Thyroid gland (tissue), 4 donors: Measurements from ENCODE around the gene SIK3. TPM values are rescaled to one million over a fixed set of nuclear protein-coding genes. Genes with fewer than 3 reads are reported as not detected.
A peak's percentile ranks its signal among the peaks of the same experiment; 100 is the strongest.

Experiments used
- DNase-seq, 2 donors: peaks; one replicate each; pipeline ENCODE4 v3.0.0-alpha.2; 2019
- H3K27ac ChIP-seq, 3 donors: fragments of 200-600 bp; sonication (generic); 1 replicate in 2 of 3; 2 replicates in 1 of 3; pipeline ENCODE4 v1.5.1; 2016 to 2019; ENCODE audit warnings: mild to moderate bottlenecking in 1 of 3, moderate library complexity in 1 of 3
- H3K27me3 ChIP-seq: fragments of 200-600 bp; sonication (generic); one replicate; pipeline ENCODE4 v1.5.1; 2019
- H3K36me3 ChIP-seq, 2 donors: fragments of 200-600 bp; sonication (generic); one replicate each; pipeline ENCODE4 v1.5.1; 2016 to 2019
- H3K4me1 ChIP-seq, 2 donors: fragments of 200-600 bp; sonication (generic); one replicate each; pipeline ENCODE4 v1.5.1; 2017 to 2019
- H3K4me3 ChIP-seq, 3 donors: fragments of 200-600 bp; sonication (generic); replicated peaks in 1 of 3; 1 replicate in 2 of 3; 2 replicates in 1 of 3; pipeline ENCODE4 v1.5.1; 2016; ENCODE audit warnings: mild to moderate bottlenecking in 1 of 3
- H3K9me3 ChIP-seq: fragments of 200-600 bp; sonication (generic); one replicate; pipeline ENCODE4 v1.5.1; 2017
- POLR2A ChIP-seq, 2 donors: fragments of 450-650 bp; IDR thresholded peaks; one replicate each; pipeline ENCODE4 v1.6.1; 2017; ENCODE audit warnings: antibody characterized with exemption in 2 of 2, mild to moderate bottlenecking in 2 of 2, moderate library complexity in 1 of 2
- WGBS, 2 donors: methylation state at CpG; one replicate each; pipeline ENCODE4 v1.1.5; 2017; 5-methylcytosine and 5-hydroxymethylcytosine counted together
- intact Hi-C: fragments of 100-400 bp; cut with DNase I; formaldehyde crosslinking; loops from one replicate; pipeline ENCODE4 v1.15.1; 2023
- total RNA-seq, 4 donors: library from RNA; depleted of rRNA; stranded (reverse); fragments of >200 nt; gene quantifications; one replicate each; pipeline ENCODE4 v1.2.3, GENCODE V29; 2016
- TF ChIP-seq, protein P1 (sequence below), 6 experiments: fragments of 200-600 bp in 3 of 6; fragments of 450-650 bp in 3 of 6; sonication (generic) in 3 of 6; IDR thresholded peaks; one replicate each; pipeline ENCODE4 v1.5.1; 2016 to 2019; ENCODE audit warnings: antibody characterized with exemption in 6 of 6, mild to moderate bottlenecking in 2 of 6, inconsistent platforms in 1 of 6, moderate library complexity in 1 of 6

Gene SIK3
- total RNA-seq, 4 donors from 2014 or later, result 46.0 to 86.3 (median 71.9) TPM

DNA sequence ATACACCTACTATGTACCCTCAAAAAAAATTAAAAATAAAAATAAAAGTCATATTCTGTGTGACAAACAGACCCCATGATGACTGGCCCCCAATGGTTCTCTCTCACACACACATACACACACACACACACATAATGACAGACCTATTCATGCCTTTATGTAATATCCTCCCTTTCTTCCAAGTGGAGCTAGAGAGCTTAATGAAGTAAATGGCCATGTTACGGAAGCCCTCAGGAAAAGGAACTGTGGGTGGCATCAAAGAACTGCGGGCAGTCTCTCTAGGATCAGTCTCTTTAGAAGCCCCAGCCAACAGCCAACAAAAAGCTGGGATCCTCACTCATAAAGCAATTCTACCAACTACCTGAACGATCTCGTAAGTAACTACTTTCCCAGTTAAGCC is 125.5 kb downstream of the SIK3 start:
- H3K36me3 ChIP-seq, result no peaks in the 10 kb centered on the region
- peak overlapping the region; percentile 5 to 84 (median 73) for H3K27ac ChIP-seq
- WGBS, 2 donors, result 63 to 68% methylated on average over 4 of the region's 4 CpGs
- H3K4me1 ChIP-seq, result peaks cover 23 to 25% of the 10 kb centered on the region in 2 donors
- H3K9me3 ChIP-seq, result no peaks in the 10 kb centered on the region
- no peak for TF ChIP-seq POLR2A (IDR thresholded peaks at IDR 0.05)
- TF ChIP-seq, protein P1, sequence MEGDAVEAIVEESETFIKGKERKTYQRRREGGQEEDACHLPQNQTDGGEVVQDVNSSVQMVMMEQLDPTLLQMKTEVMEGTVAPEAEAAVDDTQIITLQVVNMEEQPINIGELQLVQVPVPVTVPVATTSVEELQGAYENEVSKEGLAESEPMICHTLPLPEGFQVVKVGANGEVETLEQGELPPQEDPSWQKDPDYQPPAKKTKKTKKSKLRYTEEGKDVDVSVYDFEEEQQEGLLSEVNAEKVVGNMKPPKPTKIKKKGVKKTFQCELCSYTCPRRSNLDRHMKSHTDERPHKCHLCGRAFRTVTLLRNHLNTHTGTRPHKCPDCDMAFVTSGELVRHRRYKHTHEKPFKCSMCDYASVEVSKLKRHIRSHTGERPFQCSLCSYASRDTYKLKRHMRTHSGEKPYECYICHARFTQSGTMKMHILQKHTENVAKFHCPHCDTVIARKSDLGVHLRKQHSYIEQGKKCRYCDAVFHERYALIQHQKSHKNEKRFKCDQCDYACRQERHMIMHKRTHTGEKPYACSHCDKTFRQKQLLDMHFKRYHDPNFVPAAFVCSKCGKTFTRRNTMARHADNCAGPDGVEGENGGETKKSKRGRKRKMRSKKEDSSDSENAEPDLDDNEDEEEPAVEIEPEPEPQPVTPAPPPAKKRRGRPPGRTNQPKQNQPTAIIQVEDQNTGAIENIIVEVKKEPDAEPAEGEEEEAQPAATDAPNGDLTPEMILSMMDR (IDR thresholded peaks at IDR 0.05), result peak in 1 of 6 experiments; percentile 10
- H3K27me3 ChIP-seq, result no peaks in the 10 kb centered on the region
- H3K4me3 ChIP-seq, result no peak overlapping the region
- intact Hi-C loops, result no loop called here
- DNase-seq, result no peak

DNA sequence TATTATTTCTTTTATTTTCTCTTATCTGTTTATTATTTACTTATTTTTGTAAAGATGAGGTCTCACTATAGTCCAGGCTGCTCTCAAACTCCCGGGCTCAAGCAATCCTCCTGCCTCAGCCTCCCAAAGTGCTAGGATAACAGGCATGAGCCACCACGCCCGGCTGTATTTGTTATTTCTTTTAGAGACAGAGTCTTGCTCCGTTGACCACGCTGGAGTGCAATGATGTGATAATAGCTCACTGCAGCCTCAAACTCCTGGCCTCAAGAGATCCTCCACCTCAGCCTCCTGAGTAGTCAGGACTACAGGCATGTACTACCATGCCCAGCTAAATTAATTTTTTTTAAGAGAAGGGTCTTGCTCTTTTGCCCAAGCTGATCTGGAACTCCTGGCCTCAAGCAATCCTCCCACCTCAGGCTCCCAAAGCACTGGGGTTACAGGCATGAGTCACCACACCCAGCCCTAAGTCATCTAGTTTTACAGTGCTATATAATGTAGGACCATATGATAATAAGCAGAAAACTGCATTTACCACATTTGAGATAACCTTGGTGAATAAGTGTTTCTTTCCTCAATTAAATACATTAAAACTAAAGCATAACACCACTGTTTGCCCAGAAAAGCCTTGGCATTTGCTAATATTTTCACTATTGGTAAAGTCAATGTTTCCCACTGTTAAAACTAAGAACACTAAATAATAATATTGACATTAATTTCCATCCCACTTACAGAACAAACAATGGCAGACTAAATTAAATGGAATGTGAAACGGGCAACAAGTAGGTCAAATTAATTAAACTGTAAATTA is 127.5 kb downstream of the SIK3 start:
- TF ChIP-seq, protein P1 (IDR thresholded peaks at IDR 0.05), result no peak
- no peak for TF ChIP-seq POLR2A (IDR thresholded peaks at IDR 0.05)
- DNase-seq, result no peak
- 81% methylated on average over 6 of the region's 6 CpGs for WGBS, 2 donors
- intact Hi-C loops, result no loop called here
- Histone ChIP-seq H3K4me1 (peaks cover 23 to 29% of the 10 kb centered on the region in 2 donors), H3K4me3 (no peak overlapping the region), H3K27me3 (no peaks in the 10 kb centered on the region), H3K27ac (no peak overlapping the region), H3K9me3 (no peaks in the 10 kb centered on the region), H3K36me3 (no peaks in the 10 kb centered on the region)

GRCh38 chr11:116969694-116970093 is 128.5 kb downstream of the SIK3 start:
- Histone ChIP-seq H3K9me3 (no peaks in the 10 kb centered on the region), H3K4me3 (no peak overlapping the region), H3K27ac (no peak overlapping the region), H3K4me1 (peaks cover 29% of the 10 kb centered on the region in 2 donors), H3K36me3 (no peaks in the 10 kb centered on the region), H3K27me3 (no peaks in the 10 kb centered on the region)
- intact Hi-C loops, result no loop called here
- DNase-seq, result no peak
- TF ChIP-seq, protein P1 (IDR thresholded peaks at IDR 0.05), result no peak
- TF ChIP-seq POLR2A (IDR thresholded peaks at IDR 0.05), result no peak
- WGBS, 2 donors, result 90 to 91% methylated on average over 2 of the region's 2 CpGs

DNA sequence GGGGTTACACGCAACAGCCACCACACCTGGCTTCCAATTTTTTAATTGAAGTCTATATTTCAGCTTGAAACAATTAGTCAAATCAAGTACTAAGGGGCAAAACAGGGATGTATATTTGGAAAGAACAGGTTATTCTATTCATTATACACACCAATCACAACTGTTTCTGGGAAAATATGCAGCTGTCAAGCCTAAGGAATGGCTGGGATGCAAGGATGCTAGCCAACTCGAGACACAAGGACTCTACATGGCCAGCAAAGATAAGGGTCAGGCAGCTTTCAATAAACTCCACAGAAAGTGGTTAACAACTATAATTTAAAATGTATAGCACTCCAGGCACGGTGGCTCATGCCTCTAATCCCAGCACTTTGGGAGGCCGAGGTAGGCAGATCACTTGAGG is 134.0 kb downstream of the SIK3 start:
- 94 to 97% methylated on average over 4 of the region's 4 CpGs for WGBS, 2 donors
- no peak for TF ChIP-seq POLR2A (IDR thresholded peaks at IDR 0.05)
- TF ChIP-seq, protein P1 (IDR thresholded peaks at IDR 0.05), result no peak
- no peak for DNase-seq

DNA sequence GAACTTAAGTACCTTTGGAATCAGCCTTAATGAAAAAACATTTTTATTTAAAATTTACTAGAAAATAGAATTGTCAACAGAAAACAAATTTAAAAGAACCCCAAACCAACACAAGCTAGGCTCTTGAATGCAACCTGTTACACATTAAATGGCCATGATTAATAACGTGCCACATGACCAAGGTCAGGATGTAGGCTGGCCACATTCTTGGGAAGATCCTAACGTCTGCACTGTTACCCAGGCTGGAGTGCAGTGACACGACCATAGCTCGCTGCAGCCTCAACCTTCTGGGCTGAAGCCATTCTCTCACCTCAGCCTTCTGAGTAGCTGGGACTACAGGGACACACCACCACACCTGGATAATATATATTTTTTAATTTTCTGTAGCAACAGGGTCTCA is 134.4 kb downstream of the SIK3 start:
- Histone ChIP-seq H3K36me3 (no peaks in the 10 kb centered on the region), H3K4me3 (no peak overlapping the region), H3K4me1 (peaks cover 32 to 34% of the 10 kb centered on the region in 2 donors), H3K27ac (no peak overlapping the region), H3K9me3 (no peaks in the 10 kb centered on the region), H3K27me3 (no peaks in the 10 kb centered on the region)
- 77 to 91% methylated on average over 4 of the region's 4 CpGs for WGBS, 2 donors
- intact Hi-C loops, result no loop called here
- DNase-seq, result no peak
- TF ChIP-seq POLR2A (IDR thresholded peaks at IDR 0.05), result no peak
- TF ChIP-seq, protein P1 (IDR thresholded peaks at IDR 0.05), result no peak

More for the DNA sequence above, 134.0 kb downstream of the SIK3 start:
- H3K27ac ChIP-seq, result no peak overlapping the region
- intact Hi-C loops, result no loop called here
- no peaks in the 10 kb centered on the region for H3K36me3 ChIP-seq
- H3K27me3 ChIP-seq, result no peaks in the 10 kb centered on the region
- H3K9me3 ChIP-seq, result no peaks in the 10 kb centered on the region
- peaks cover 32 to 34% of the 10 kb centered on the region in 2 donors for H3K4me1 ChIP-seq
- no peak overlapping the region for H3K4me3 ChIP-seq
